Keratinocyte (primary cell): Measurements from ENCODE around the gene GP1BB. TPM values are rescaled to one million over a fixed set of nuclear protein-coding genes. Genes with fewer than 3 reads are reported as not detected.
"Not testable (repeated sequence)": the region's sequence is repeated elsewhere in the genome, so short reads cannot be mapped to it uniquely, and the experiment has no call there.

ENCODE experiments used
- DNase-seq: peaks from one replicate; pipeline ENCODE4 v3.0.0-alpha.2; 2011; ENCODE audit warnings: low read depth, missing footprints, low spot score
- FAIRE-seq: peaks from 2 replicates; lab custom pipeline; 2011; peaks lifted over from hg19 to GRCh38; lab: Jason Lieb, UNC
- H2AFZ ChIP-seq: 2 replicates; pipeline ENCODE4 v1.6.0; 2012; ENCODE audit warnings: low read length, control low read depth, inconsistent platforms; ENCODE audit not compliant: control insufficient read depth
- H3K27ac ChIP-seq: 2 replicates; pipeline ENCODE4 v1.5.1; 2011; ENCODE audit warnings: low read length; ENCODE audit not compliant: control insufficient read depth, insufficient read depth
- H3K27me3 ChIP-seq: 3 replicates; pipeline ENCODE4 v1.6.0; 2011; ENCODE audit warnings: low read length; ENCODE audit not compliant: control insufficient read depth, insufficient read depth; ENCODE audit errors: extremely low read depth
- H3K36me3 ChIP-seq, 2 experiments: 2 replicates in 1 of 2; 3 replicates in 1 of 2; pipeline ENCODE4 v1.5.1; 2011; ENCODE audit warnings: low read length in 2 of 2, mild to moderate bottlenecking in 1 of 2; ENCODE audit not compliant: control insufficient read depth in 2 of 2, insufficient read depth in 2 of 2; ENCODE audit errors: extremely low read depth in 1 of 2
- H3K4me1 ChIP-seq: 3 replicates; pipeline ENCODE4 v1.5.1; 2011; ENCODE audit warnings: low read length; ENCODE audit not compliant: control insufficient read depth, insufficient read depth; ENCODE audit errors: extremely low read depth
- H3K4me2 ChIP-seq: 3 replicates; pipeline ENCODE4 v1.6.0; 2011; ENCODE audit warnings: low read depth, low read length; ENCODE audit not compliant: control insufficient read depth, insufficient read depth; ENCODE audit errors: extremely low read depth
- H3K4me3 ChIP-seq, 3 experiments: fragments of 200-600 bp in 1 of 3; sonication (generic) in 1 of 3; 2 replicates in 2 of 3; 3 replicates in 1 of 3; pipeline ENCODE4 v1.5.1; 2011 to 2016; ENCODE audit warnings: low read length in 3 of 3, mild to moderate bottlenecking in 3 of 3, control low read depth in 2 of 3, inconsistent platforms in 1 of 3, low read depth in 1 of 3, mixed read lengths in 1 of 3, mixed run types in 1 of 3, moderate library complexity in 1 of 3; ENCODE audit not compliant: control insufficient read depth in 2 of 3, insufficient read depth in 2 of 3; ENCODE audit errors: extremely low read depth in 1 of 3
- H3K79me2 ChIP-seq: 2 replicates; pipeline ENCODE4 v1.6.0; 2012; ENCODE audit warnings: low read length; ENCODE audit not compliant: control insufficient read depth, insufficient read depth
- H3K9ac ChIP-seq: 3 replicates; pipeline ENCODE4 v1.6.0; 2011; ENCODE audit warnings: low read length; ENCODE audit not compliant: control insufficient read depth, insufficient read depth; ENCODE audit errors: extremely low read depth
- H3K9me1 ChIP-seq: 3 replicates; pipeline ENCODE4 v1.6.0; 2011; ENCODE audit warnings: low read length; ENCODE audit not compliant: control insufficient read depth, insufficient read depth; ENCODE audit errors: extremely low read depth
- H3K9me3 ChIP-seq: 2 replicates; pipeline ENCODE4 v1.5.1; 2012; ENCODE audit warnings: low read depth, low read length; ENCODE audit not compliant: control insufficient read depth
- H4K20me1 ChIP-seq: 3 replicates; pipeline ENCODE4 v1.6.0; 2011; ENCODE audit warnings: low read length; ENCODE audit not compliant: control insufficient read depth, insufficient read depth; ENCODE audit errors: extremely low read depth
- CTCF ChIP-seq, 3 experiments: IDR thresholded peaks in 1 of 3; conservative IDR thresholded peaks in 1 of 3; optimal IDR thresholded peaks in 1 of 3; 2 replicates in 2 of 3; 3 replicates in 1 of 3; pipeline versions ENCODE3 to v1.5.1; 2011; ENCODE audit warnings: low read length in 3 of 3, mild to moderate bottlenecking in 3 of 3, moderate library complexity in 2 of 3, control low read depth in 1 of 3, inconsistent platforms in 1 of 3; ENCODE audit not compliant: insufficient read depth in 2 of 3; ENCODE audit errors: extremely low read depth in 1 of 3
- EZH2 ChIP-seq: IDR thresholded peaks from one replicate; pipeline ENCODE4 v1.6.1; 2012; ENCODE audit warnings: inconsistent platforms, mild to moderate bottlenecking, low read length, moderate library complexity
- dilution Hi-C: fragments of 300-500 bp; cut with MboI; formaldehyde crosslinking; loops from one replicate; pipeline ENCODE4 v1.7.0; 2020; ENCODE audit warnings: low sequenced_read_pairs; ENCODE audit not compliant: extremely low pct_ligation_motif_present
- polyA plus RNA-seq, 5 experiments: library from polyadenylated mRNA; depleted of rRNA in 3 of 5; stranded (reverse) in 3 of 5; stranded (forward) in 1 of 5; unstranded in 1 of 5; fragments of >200 nt; gene quantifications; 1 replicate in 1 of 5; 2 replicates in 3 of 5; 3 replicates in 1 of 5; pipeline versions ENCODE4 v1.2.1 to v1.2.3, GENCODE V29; 2011 to 2012; ENCODE audit warnings: missing spikeins in 2 of 5, low read depth in 1 of 5, low replicate concordance in 1 of 5

The GP1BB gene
- polyA plus RNA-seq, 1 donor (not counting 4 experiments of a cell fraction or from before 2014, with no cell fraction given): 0.05 TPM

- DNase-seq (no peak), FAIRE-seq (no peak)
- no peaks in the 10 kb centered on the region for H3K36me3 ChIP-seq
- dilution Hi-C loops: no loop called here
- peaks cover 37% of the 10 kb centered on the region for H3K27me3 ChIP-seq
- H3K9ac ChIP-seq: no peak overlapping the region
- H3K4me1 ChIP-seq: no peaks in the 10 kb centered on the region
- no peak overlapping the region for H3K4me2 ChIP-seq
- no peak overlapping the region for H2AFZ ChIP-seq
- no peak overlapping the region for H3K27ac ChIP-seq
- H3K79me2 ChIP-seq: no peaks in the 10 kb centered on the region
- no peaks in the 10 kb centered on the region for H3K9me1 ChIP-seq
- H3K9me3 ChIP-seq: no peaks in the 10 kb centered on the region
- H4K20me1 ChIP-seq: no peaks in the 10 kb centered on the region
- H3K4me3 ChIP-seq: no peak overlapping the region
- TF ChIP-seq CTCF (optimal IDR thresholded peaks at IDR 0.05 in 1 of 3, IDR thresholded peaks at IDR 0.05 in 1 of 3, conservative IDR thresholded peaks at IDR 0.05 in 1 of 3; ENCODE audit: extremely low read depth in 1 of 3, insufficient read depth in 2 of 3, low read length in 3 of 3) (no peak), EZH2 (no peak)
Observed at GRCh38 chr22:19724927-19725661, 1.8 kb downstream of the GP1BB start.

- H3K4me1 ChIP-seq, H3K27ac ChIP-seq, H3K9me1 ChIP-seq, H3K4me2 ChIP-seq, H3K9ac ChIP-seq, H3K36me3 ChIP-seq, FAIRE-seq, H3K4me3 ChIP-seq, DNase-seq, dilution Hi-C loops, H4K20me1 ChIP-seq, H2AFZ ChIP-seq, H3K9me3 ChIP-seq, H3K79me2 ChIP-seq: not testable (repeated sequence)
- H3K27me3 ChIP-seq: peaks cover 29% of the 10 kb centered on the region
Observed at GRCh38 chr22:19726064-19726788, 2.9 kb downstream of the GP1BB start.
